SU-DHL-6 (cell line): ENCODE measurements around the gene KYAT1.

Experiments used
- CTCF ChIP-seq: fragments of 200-600 bp; sonication (generic); IDR thresholded peaks from one replicate; pipeline ENCODE4 v1.5.1; 2017; ENCODE audit warnings: antibody characterized with exemption, mild to moderate bottlenecking, low read length, moderate library complexity; ENCODE audit not compliant: insufficient read depth, poor library complexity, severe bottlenecking
- EZH2phosphoT487 ChIP-seq: fragments of 200-600 bp; sonication (generic), shearing (Covaris generic); conservative IDR thresholded peaks from 2 replicates; pipeline ENCODE4 v1.6.1; 2018; ENCODE audit warnings: mild to moderate bottlenecking, antibody characterized with exemption, low read length, moderate library complexity, mixed read lengths

DNA sequence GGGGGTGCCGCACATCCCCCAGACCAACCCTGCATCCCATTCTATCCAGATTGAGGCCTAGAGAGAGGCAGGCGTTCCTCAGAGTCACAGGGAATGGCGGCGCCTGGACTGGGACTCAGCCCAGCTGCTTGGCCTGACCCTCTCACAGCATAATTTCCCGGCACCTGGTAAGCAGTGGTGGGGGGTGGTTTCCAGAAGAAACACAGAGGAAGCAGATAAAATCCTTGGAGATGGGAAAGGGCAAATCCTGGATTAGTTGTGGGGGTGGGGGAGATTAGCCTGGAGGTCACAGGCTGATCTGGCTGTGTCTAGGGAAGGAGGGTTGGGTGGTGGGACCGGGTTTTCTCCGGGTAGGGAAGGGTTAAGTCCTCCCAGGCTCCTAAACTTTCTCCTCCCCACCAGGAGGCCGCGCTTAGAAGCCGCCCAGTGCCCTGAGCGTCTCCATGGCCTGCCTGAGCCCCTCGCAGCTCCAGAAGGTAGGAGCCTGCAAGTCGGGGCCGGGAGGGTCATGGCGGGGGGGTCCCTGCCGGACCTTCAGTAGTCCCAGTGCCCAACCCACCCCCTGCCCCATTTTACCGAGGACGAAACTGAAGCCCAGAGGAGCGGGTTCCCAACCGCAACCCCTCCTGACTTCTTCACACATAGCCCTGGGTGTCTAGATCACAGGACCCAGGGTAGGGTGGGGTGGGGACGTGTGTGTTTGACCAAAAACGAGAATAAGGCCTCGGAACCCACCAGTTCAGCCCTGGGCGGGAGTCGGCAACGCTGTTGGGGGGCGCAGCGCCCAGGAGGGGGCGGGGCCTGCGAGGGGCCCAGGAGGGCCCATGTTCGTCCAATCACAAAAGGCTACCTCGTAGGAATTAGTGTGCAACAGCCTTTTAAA, 40.4 kb upstream of the KYAT1 start:
- TF ChIP-seq CTCF (no peak), EZH2phosphoT487 (no peak)
